OCI-LY1 (cell line): Measurements from ENCODE around the gene TXNDC11.

Experiments used
- CTCF ChIP-seq: fragments of 200-600 bp; sonication (generic), shearing (Covaris generic); IDR thresholded peaks from 2 replicates; pipeline ENCODE4 v1.5.1; 2017; ENCODE audit warnings: mild to moderate bottlenecking, antibody characterized with exemption, low read length, moderate library complexity, mixed read lengths
- EZH2 ChIP-seq: fragments of 200-600 bp; sonication (generic), shearing (Covaris generic); IDR thresholded peaks from 2 replicates; pipeline ENCODE4 v1.8.0; 2017; ENCODE audit warnings: borderline replicate concordance, mixed run types, mild to moderate bottlenecking, antibody characterized with exemption, low read length, moderate library complexity, mixed read lengths

- TF ChIP-seq EZH2 (no peak), CTCF (no peak)
Measured at GRCh38 chr16:11737713-11738112, 4.9 kb downstream of the TXNDC11 start.
